ENCODE data around the gene APLP2. TPM values are rescaled to one million over a fixed set of nuclear protein-coding genes. Genes with fewer than 3 reads are reported as not detected.
A peak's percentile ranks its signal among the peaks of the same experiment; 100 is the strongest.
"Not testable (repeated sequence)": the region's sequence is repeated elsewhere in the genome, so short reads cannot be mapped to it uniquely, and the experiment has no call there.

The APLP2 gene
- total RNA-seq, 8 experiments from 2014 or later, result 125 to 1,363 (median 350) TPM

DNA sequence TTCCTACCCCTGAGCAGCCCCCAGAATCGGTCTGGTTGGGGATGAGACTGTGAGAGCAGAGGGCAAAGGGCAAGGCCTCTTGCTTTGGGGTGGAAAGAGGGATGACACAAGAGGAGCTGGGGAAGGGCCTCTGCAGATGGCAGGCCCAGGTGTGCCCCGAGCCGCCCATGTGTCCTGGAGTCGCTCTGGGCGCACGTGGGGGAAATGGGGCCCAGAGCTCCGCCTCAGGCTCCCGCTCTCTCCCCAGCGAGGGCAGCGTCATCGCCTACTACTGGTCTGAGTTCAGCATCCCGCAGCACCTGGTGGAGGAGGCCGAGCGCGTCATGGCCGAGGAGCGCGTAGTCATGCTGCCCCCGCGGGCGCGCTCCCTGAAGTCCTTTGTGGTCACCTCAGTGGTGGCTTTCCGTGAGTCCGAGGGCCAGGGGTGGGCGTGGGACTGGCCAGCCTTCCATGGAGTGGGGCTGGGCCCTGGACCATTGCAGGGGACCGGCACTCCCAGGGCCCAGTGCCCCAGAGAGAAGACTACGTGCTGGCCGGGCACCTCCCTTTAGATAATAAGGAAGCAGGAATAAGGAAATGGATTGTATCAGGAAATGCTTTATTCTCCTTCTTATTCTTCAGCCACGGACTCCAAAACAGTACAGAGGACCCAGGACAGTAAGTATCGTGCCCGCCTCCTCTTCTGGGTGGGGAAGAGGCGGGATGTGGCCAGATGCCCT, 120.0 kb downstream of the APLP2 start:
- WGBS, 10 experiments, result 61 to 93% (median 76%) methylated on average over 1 to 5 of the region's 32 CpGs; no CpG with 5 or more reads in 4 of the 10 experiments
- H3K4me1 ChIP-seq (replicated peaks in 1 of 2), result peaks cover 0 to 2% of the 10 kb centered on the region in 2 donors
- H3K27ac ChIP-seq, result no peak overlapping the region
- ATAC-seq (replicated peaks in 6 of 8), result no peak
- in situ Hi-C loops (cut with MboI; ENCODE audit: low pct_unique_long_range_greater_than_20kb in 2 of 9, low sequenced_read_pairs in 9 of 9, unreplicated experiment in 9 of 9), result no loop called here
- H3K4me3 ChIP-seq, result no peak overlapping the region

GRCh38 chr11:130190371-130190881, 120.7 kb downstream of the APLP2 start:
- ATAC-seq (replicated peaks in 6 of 8), result peak in 1 of 8 experiments; percentile 65
- no CpG with 5 or more reads among the region's 29 CpGs for WGBS, 10 experiments
- no peak overlapping the region for H3K27ac ChIP-seq
- H3K4me1 ChIP-seq (replicated peaks in 1 of 2), result no peaks in the 10 kb centered on the region
- in situ Hi-C loops (cut with MboI; ENCODE audit: low pct_unique_long_range_greater_than_20kb in 2 of 9, low sequenced_read_pairs in 9 of 9, unreplicated experiment in 9 of 9), result no loop called here
- H3K4me3 ChIP-seq, result no peak overlapping the region

DNA sequence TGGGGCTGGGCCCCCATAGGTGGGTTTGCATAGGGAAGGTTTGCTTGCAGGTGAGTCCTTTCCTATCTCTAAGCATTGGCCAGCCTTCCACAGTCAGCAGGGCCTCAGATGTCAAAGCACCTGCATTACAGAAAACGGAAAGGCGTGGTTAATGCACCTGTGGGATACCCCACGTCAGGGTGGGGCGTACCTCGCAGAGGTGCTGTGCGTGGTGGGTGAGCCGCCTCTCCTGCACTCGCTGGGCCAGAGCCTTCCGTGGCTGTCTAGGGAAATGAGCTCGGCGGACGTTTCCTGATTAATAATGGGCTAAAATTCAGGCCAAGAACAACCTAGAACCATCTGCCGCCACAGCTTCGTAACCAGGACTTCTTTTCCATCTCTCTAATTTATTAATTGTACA, 122.2 kb downstream of the APLP2 start:
- Histone ChIP-seq H3K27ac (no peak overlapping the region), H3K4me3 (no peak overlapping the region), H3K4me1 (replicated peaks in 1 of 2) (no peaks in the 10 kb centered on the region)
- 88 to 100% (median 97%) methylated on average over 1 to 11 of the region's 14 CpGs; no CpG with 5 or more reads in 4 of the 10 experiments for WGBS, 10 experiments
- in situ Hi-C loops (cut with MboI; ENCODE audit: low pct_unique_long_range_greater_than_20kb in 2 of 9, low sequenced_read_pairs in 9 of 9, unreplicated experiment in 9 of 9), result no loop called here
- no peak for ATAC-seq (replicated peaks in 6 of 8)

DNA sequence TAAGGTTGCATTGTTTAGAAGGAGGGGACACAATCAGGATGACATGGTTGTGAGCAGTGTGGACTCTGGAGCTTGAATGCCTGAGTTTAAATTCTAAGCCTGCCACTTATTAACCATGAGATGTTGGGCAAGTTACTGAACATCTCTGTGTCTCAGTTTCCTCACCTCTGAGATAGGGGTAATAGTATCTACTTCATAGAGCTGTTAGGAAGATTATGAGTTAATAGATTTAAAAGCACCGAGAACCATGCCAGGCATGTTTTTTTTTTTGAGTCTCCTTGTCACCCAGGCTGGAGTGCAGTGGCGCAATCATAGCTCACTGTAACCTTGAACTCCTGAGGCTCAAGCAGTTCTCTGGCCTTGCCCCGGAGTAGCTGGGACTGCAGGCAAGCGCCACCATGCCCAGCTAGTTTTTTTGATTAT, 123.2 kb downstream of the APLP2 start:
- Histone ChIP-seq H3K4me3 (no peak overlapping the region), H3K27ac (no peak overlapping the region), H3K4me1 (replicated peaks in 1 of 2) (no peaks in the 10 kb centered on the region)
- WGBS, 10 experiments, result 0 to 100% (median 67%) methylated on average over 1 to 4 of the region's 4 CpGs; no CpG with 5 or more reads in 5 of the 10 experiments
- ATAC-seq (replicated peaks in 6 of 8), result no peak
- in situ Hi-C loops (cut with MboI; ENCODE audit: low pct_unique_long_range_greater_than_20kb in 2 of 9, low sequenced_read_pairs in 9 of 9, unreplicated experiment in 9 of 9), result no loop called here

GRCh38 chr11:130193551-130193950, 123.9 kb downstream of the APLP2 start:
- in situ Hi-C loops (cut with MboI; ENCODE audit: low pct_unique_long_range_greater_than_20kb in 2 of 9, low sequenced_read_pairs in 9 of 9, unreplicated experiment in 9 of 9); ATAC-seq (replicated peaks in 6 of 8); H3K4me3 ChIP-seq; H3K4me1 ChIP-seq (replicated peaks in 1 of 2); H3K27ac ChIP-seq: not testable (repeated sequence)
- WGBS, 10 experiments, result 80 to 100% (median 95%) methylated on average over 2 to 9 of the region's 14 CpGs; no CpG with 5 or more reads in 6 of the 10 experiments

Other genes starting within 250 kb of the APLP2 start
- gene NFRKB, start 174.3 kb upstream of the APLP2 start, total RNA-seq, result 10 to 100 TPM in 7 of 8 experiments, 1 to 10 TPM in 1; 9.9 to 30.8 (median 16.2) TPM
- 10 to 100 TPM in 1 of 8 experiments, 1 to 10 TPM in 7; 4.1 to 12.3 (median 5.3) TPM for gene PRDM10, start 67.1 kb upstream of the APLP2 start, total RNA-seq
- gene ST14, start 89.9 kb downstream of the APLP2 start, total RNA-seq, result 1 to 10 TPM in 1 of 8 experiments, under 1 TPM in 4, not detected in 3; 0.09 to 1.1 (median 0.25) TPM
- gene ZBTB44, start 245.0 kb downstream of the APLP2 start, total RNA-seq, result 10 to 100 TPM; 16.1 to 48.3 (median 20.8) TPM